Breast epithelium (tissue), 3 donors: Measurements from ENCODE around the gene HNRNPUL1.

Experiments
- POLR2A ChIP-seq: fragments of 450-650 bp; IDR thresholded peaks from one replicate; pipeline ENCODE4 v1.6.1; 2016; ENCODE audit warnings: antibody characterized with exemption, mild to moderate bottlenecking, moderate library complexity
- POLR2AphosphoS5 ChIP-seq, 3 donors: sonication (generic); formaldehyde crosslinking; IDR thresholded peaks; one replicate each; pipeline ENCODE4 v1.6.1; 2017; ENCODE audit warnings: antibody characterized with exemption in 3 of 3
- TF ChIP-seq, protein P1 (sequence below), 3 donors: fragments of 450-650 bp; IDR thresholded peaks; one replicate each; pipeline ENCODE4 v1.5.1; 2016 to 2017; ENCODE audit warnings: antibody characterized with exemption in 3 of 3, mild to moderate bottlenecking in 3 of 3, moderate library complexity in 3 of 3

DNA sequence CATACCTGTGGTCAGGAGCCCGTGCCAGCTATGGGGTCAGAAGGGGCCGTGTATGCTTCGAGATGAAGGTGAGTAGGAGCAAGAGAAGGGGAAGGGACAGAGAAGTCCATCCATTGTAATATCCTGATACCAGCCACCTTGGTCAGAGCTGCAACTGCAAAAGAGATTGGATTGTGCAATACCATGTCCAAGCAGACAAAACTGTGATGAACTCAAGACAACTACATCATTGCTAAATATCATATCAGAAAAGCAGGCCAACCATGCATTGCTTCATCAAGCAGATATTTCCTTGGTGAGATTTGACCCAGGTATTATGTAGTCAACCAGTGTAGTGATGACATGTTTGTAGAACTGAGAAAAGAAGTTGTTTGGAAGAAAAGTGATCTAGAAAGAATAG, 12.1 kb downstream of the HNRNPUL1 start:
- TF ChIP-seq, protein P1, sequence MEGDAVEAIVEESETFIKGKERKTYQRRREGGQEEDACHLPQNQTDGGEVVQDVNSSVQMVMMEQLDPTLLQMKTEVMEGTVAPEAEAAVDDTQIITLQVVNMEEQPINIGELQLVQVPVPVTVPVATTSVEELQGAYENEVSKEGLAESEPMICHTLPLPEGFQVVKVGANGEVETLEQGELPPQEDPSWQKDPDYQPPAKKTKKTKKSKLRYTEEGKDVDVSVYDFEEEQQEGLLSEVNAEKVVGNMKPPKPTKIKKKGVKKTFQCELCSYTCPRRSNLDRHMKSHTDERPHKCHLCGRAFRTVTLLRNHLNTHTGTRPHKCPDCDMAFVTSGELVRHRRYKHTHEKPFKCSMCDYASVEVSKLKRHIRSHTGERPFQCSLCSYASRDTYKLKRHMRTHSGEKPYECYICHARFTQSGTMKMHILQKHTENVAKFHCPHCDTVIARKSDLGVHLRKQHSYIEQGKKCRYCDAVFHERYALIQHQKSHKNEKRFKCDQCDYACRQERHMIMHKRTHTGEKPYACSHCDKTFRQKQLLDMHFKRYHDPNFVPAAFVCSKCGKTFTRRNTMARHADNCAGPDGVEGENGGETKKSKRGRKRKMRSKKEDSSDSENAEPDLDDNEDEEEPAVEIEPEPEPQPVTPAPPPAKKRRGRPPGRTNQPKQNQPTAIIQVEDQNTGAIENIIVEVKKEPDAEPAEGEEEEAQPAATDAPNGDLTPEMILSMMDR (IDR thresholded peaks at IDR 0.05) = no peak
- TF ChIP-seq POLR2A = no peak
- TF ChIP-seq POLR2AphosphoS5 (IDR thresholded peaks at IDR 0.05) = no peak
